BLaER1 treated with 17β-estradiol and CSF1 and Interleukin-3, amounts not matched to agents 10 nM and 100 nM (cell line): Measurements from ENCODE around the gene ANKFY1.
A peak's percentile ranks its signal among the peaks of the same experiment; 100 is the strongest.

Source experiments
- H3K27ac ChIP-seq, 11 experiments: shearing (Covaris generic); formaldehyde crosslinking; 2 replicates each; pipeline ENCODE4 v1.8.1; 2022
- H3K27me3 ChIP-seq, 11 experiments: shearing (Covaris generic); formaldehyde crosslinking; 2 replicates each; pipeline ENCODE4 v1.8.1; 2022
- H3K36me3 ChIP-seq, 11 experiments: shearing (Covaris generic); formaldehyde crosslinking; 2 replicates each; pipeline ENCODE4 v1.8.1; 2022
- H3K4me1 ChIP-seq, 10 experiments: shearing (Covaris generic); formaldehyde crosslinking; 2 replicates each; pipeline ENCODE4 v1.8.1; 2022
- H3K4me2 ChIP-seq, 11 experiments: shearing (Covaris generic); formaldehyde crosslinking; 2 replicates each; pipeline ENCODE4 v1.8.1; 2022
- H3K4me3 ChIP-seq, 10 experiments: shearing (Covaris generic); formaldehyde crosslinking; 2 replicates each; pipeline ENCODE4 v1.8.1; 2022
- H3K9ac ChIP-seq, 11 experiments: shearing (Covaris generic); formaldehyde crosslinking; 2 replicates each; pipeline ENCODE4 v1.8.1; 2022
- H3K9me3 ChIP-seq, 11 experiments: shearing (Covaris generic); formaldehyde crosslinking; replicated peaks in 1 of 11; 2 replicates each; pipeline ENCODE4 v1.8.1; 2022
- H4K20me1 ChIP-seq, 11 experiments: shearing (Covaris generic); formaldehyde crosslinking; 2 replicates each; pipeline ENCODE4 v1.8.1; 2022
- Cebpa-rat ChIP-seq, 11 experiments: shearing (Covaris generic); IDR thresholded peaks; 2 replicates each; pipeline ENCODE4 v1.8.1; 2022

The ANKFY1 gene

DNA sequence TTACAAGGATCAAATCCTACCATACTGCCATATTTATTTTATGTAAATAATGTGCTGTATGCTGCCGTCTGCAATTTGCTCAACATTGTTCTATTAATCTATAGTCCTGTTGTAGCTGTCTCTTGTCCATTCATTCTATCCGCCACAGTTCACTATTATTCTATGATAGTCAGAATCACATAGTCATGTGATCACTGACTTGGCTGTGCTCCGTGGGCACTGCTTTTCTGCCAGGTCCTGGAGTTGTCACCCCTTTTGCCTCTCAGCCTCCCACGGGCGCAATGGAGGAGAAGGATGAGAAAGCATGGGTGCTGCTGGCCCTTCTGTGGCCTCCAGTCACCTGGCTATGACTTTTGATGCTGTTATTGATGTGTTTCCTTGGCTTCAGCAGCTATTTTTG is 37.3 kb upstream of the ANKFY1 start:
- Histone ChIP-seq H3K4me2 (no peak overlapping the region), H3K27ac (no peak overlapping the region), H3K27me3 (no peaks in the 10 kb centered on the region), H3K9me3 (no peaks in the 10 kb centered on the region), H3K9ac (no peak overlapping the region), H3K4me3 (no peak overlapping the region), H3K36me3 (peaks cover 49 to 97% (median 72%) of the 10 kb centered on the region in 11 experiments), H4K20me1 (peaks cover 40 to 100% (median 91%) of the 10 kb centered on the region in 11 experiments; a peak in 21 of 22 replicates), H3K4me1 (no peaks in the 10 kb centered on the region)
- TF ChIP-seq Cebpa-rat (IDR thresholded peaks at IDR 0.05) = no peak

DNA sequence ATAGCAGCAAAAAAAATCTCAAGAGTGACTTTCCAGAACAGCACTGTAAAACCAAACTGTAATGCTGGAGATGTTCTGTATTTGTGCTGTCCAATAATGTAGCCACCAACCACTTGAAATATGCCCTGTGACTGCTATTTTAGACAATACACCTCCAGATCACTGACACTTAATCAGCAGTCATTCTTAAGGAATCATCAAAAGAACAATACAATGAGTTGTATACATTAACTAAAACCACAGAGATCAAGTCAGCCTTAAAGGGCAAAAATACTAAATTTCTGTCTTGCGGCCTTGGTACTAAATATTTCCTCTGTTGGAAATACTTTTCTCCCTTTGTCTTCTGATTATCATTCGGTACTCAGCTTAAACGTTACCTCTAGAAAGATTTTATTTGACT is 33.6 kb upstream of the ANKFY1 start:
- TF ChIP-seq Cebpa-rat (IDR thresholded peaks at IDR 0.05) = no peak
- Histone ChIP-seq H3K4me3 (no peak overlapping the region), H3K4me2 (no peak overlapping the region), H3K9me3 (no peaks in the 10 kb centered on the region), H3K27ac (no peak overlapping the region), H4K20me1 (peaks cover 40 to 100% (median 86%) of the 10 kb centered on the region in 11 experiments; a peak in 21 of 22 replicates), H3K27me3 (no peaks in the 10 kb centered on the region), H3K36me3 (peaks cover 44 to 98% (median 76%) of the 10 kb centered on the region in 11 experiments), H3K9ac (no peak overlapping the region), H3K4me1 (peaks cover 0 to 6% (median 0%) of the 10 kb centered on the region in 10 experiments; a peak in 1 of 20 replicates)

DNA sequence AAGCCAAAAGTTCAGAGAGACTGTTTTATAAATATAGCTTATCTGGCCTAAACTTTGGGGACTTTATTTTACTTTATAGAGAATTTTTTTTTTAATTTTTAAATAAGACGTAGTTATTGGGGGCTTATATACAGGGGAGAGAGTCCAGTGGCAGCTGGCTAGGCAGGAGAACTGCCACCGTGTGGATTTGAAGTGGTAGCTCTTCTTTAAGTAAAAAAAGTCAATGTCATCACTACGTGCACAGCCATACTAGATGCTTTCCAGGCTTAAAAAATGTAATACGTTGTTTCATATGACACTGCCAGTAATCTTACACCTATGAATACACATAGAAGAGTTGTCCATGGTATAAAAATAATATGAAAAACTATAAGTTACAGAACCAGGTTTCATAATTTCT is 31.9 kb upstream of the ANKFY1 start:
- TF ChIP-seq Cebpa-rat (IDR thresholded peaks at IDR 0.05) = no peak
- Histone ChIP-seq H4K20me1 (peaks cover 36 to 98% (median 84%) of the 10 kb centered on the region in 11 experiments; a peak in 21 of 22 replicates), H3K9ac (no peak overlapping the region), H3K4me3 (no peak overlapping the region), H3K9me3 (no peaks in the 10 kb centered on the region), H3K27ac (no peak overlapping the region), H3K4me1 (peaks cover 0 to 6% (median 0%) of the 10 kb centered on the region in 10 experiments; a peak in 1 of 20 replicates), H3K27me3 (no peaks in the 10 kb centered on the region), H3K36me3 (peaks cover 42 to 98% (median 75%) of the 10 kb centered on the region in 11 experiments), H3K4me2 (no peak overlapping the region)

DNA sequence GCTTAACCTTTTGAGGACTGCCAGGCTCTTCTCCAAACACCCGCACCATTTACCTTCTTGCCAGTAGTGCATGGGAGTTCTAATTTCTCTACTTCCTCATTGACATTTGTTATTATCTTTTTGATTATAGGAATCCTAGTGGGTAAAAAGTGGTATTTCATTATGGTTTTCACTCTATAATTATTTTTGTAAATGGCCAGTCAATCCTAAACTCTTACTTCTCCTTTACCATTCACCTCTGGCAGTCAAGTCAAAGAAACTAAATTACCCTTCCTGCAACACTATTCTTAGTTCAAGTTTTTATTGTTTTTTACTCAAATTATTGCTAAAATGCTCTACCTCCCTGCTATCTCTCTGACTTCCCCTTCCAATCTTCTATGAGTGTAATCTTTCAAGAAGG is 29.8 kb upstream of the ANKFY1 start:
- Histone ChIP-seq H4K20me1 (peaks cover 36 to 93% (median 77%) of the 10 kb centered on the region in 11 experiments; a peak in 21 of 22 replicates), H3K27ac (no peak overlapping the region), H3K4me1 (peaks cover 0 to 6% (median 0%) of the 10 kb centered on the region in 10 experiments; a peak in 1 of 20 replicates), H3K4me2 (no peak overlapping the region; a peak in 1 of 22 replicates), H3K9me3 (no peaks in the 10 kb centered on the region), H3K27me3 (no peaks in the 10 kb centered on the region), H3K9ac (no peak overlapping the region), H3K36me3 (peaks cover 55 to 100% (median 75%) of the 10 kb centered on the region in 11 experiments), H3K4me3 (no peak overlapping the region)
- TF ChIP-seq Cebpa-rat (IDR thresholded peaks at IDR 0.05) = no peak

DNA sequence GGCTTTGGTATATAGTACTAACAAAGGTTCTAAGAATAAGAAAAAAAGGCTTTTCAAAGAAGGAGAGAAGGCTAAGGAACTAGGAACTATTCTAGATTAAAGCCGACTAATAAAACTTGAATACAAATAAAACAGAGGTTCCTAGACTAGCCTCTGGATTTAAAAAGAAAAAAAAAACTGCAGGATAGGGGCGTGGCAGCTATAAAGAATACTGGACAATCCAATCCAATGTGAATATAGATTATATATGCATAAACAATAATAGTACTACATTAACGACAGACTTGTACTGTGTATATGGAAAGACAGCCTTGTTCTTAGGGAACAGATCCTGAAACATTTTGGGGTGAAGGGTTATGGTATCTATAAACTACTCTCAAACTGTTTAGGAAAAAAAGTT is 23.9 kb upstream of the ANKFY1 start:
- no peaks in the 10 kb centered on the region for H3K9me3 ChIP-seq
- H3K4me2 ChIP-seq = no peak overlapping the region
- no peak overlapping the region for H3K27ac ChIP-seq
- no peak for TF ChIP-seq Cebpa-rat (IDR thresholded peaks at IDR 0.05)
- H3K27me3 ChIP-seq = no peaks in the 10 kb centered on the region
- no peak overlapping the region for H3K9ac ChIP-seq
- peaks cover 0 to 8% (median 0%) of the 10 kb centered on the region in 10 experiments; a peak in 1 of 20 replicates for H3K4me1 ChIP-seq
- peaks cover 5 to 78% (median 47%) of the 10 kb centered on the region in 11 experiments; a peak in 20 of 22 replicates for H4K20me1 ChIP-seq
- H3K4me3 ChIP-seq = no peak overlapping the region
- peaks cover 70 to 100% (median 94%) of the 10 kb centered on the region in 11 experiments for H3K36me3 ChIP-seq

DNA sequence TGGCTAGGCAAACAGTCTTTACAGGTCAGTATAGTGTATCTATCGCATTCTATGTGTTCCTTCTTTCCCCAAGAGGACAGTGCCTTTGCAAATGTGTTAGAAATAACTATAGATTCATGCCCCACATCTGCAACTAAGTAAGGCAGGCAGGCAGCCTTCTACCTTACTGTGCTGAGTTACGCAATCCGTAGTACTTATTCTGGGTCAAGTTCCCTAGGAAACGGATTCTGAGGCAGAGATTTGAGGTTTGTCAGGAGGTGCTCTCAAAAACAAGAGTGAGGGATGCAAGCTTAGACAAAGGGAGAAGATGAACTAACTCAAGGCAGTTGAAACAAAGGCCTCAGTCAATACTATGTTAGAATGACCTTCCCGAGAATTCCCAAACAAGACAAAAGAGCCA is 12.7 kb upstream of the ANKFY1 start:
- Histone ChIP-seq H3K36me3 (peaks cover 81 to 97% (median 92%) of the 10 kb centered on the region in 11 experiments), H3K4me1 (peaks cover 0 to 17% (median 10%) of the 10 kb centered on the region in 10 experiments; a peak in 11 of 20 replicates), H3K9me3 (no peaks in the 10 kb centered on the region), H3K4me3 (no peak overlapping the region), H3K4me2 (peak overlapping the region in 5 of 11 experiments; percentile 13 to 57 (median 46); a peak in 10 of 22 replicates), H4K20me1 (peaks cover 11 to 93% (median 62%) of the 10 kb centered on the region in 11 experiments; a peak in 20 of 22 replicates), H3K27ac (no peak overlapping the region), H3K9ac (no peak overlapping the region), H3K27me3 (no peaks in the 10 kb centered on the region)
- peak in 10 of 11 experiments; percentile 37 to 89 (median 54); a peak in 14 of 22 replicates for TF ChIP-seq Cebpa-rat (IDR thresholded peaks at IDR 0.05)

DNA sequence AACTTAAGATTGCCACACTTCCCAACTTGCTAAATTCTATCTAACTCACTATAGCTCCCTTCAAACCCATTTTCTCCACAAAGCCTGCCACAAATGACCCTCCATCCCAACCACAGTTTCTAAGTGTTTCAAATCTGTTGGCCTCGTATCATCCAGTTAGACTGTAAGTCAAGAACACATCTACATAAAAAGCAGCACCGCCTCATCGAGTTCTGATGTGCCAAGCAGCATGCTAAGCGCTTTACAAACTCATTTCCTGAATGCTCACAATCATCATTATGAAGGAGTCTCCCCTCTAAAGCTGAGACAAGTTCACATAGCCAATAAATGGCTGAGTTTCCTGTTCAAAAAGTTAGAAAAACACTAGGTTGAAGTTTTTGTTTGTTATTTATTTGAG is 9.2 kb upstream of the ANKFY1 start:
- TF ChIP-seq Cebpa-rat (IDR thresholded peaks at IDR 0.05) = no peak
- H3K36me3 ChIP-seq = peaks cover 81 to 96% (median 90%) of the 10 kb centered on the region in 11 experiments
- H3K4me2 ChIP-seq = no peak overlapping the region
- peaks cover 11 to 78% (median 44%) of the 10 kb centered on the region in 11 experiments; a peak in 20 of 22 replicates for H4K20me1 ChIP-seq
- no peaks in the 10 kb centered on the region for H3K27me3 ChIP-seq
- H3K27ac ChIP-seq = no peak overlapping the region
- peaks cover 0 to 24% (median 17%) of the 10 kb centered on the region in 10 experiments; a peak in 16 of 20 replicates for H3K4me1 ChIP-seq
- no peak overlapping the region for H3K9ac ChIP-seq
- H3K4me3 ChIP-seq = no peak overlapping the region
- H3K9me3 ChIP-seq = peaks cover 0 to 11% (median 0%) of the 10 kb centered on the region in 11 experiments; a peak in 5 of 22 replicates

DNA sequence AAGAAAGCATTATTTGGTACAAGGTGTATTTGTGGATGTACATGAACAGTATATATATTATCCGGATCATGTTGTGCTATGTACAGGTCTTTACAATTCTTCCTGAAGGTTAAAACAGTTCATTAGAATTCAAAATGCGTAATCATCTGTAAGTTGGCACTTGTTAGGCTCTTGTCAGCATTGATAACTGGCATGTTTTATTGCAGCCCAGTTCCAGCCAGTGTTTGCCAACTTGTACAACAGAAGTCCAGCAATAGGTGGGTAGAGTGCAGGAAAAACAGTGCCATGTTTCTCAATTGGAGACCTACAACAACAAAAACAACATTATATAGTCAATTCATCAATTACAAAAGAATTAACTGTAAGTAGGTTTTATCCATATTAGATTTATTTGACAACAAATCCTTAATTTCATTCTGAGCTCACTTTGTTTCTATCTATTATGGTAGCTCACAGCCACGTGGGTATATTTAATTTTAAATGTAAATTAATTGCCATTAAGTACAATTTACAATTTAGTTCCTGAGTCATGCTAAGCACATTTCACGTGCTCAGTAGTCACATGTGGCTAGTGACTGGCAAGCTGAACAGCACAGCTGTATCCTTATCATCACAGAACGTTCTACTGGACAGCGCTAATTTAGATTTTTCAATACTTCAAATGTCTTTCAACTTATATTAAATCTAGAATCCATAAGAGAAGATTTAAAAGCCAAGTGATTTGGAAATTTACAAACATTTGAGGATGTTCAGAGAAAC is 8.6 kb upstream of the ANKFY1 start:
- H3K4me3 ChIP-seq = no peak overlapping the region
- H3K4me1 ChIP-seq = peaks cover 0 to 28% (median 19%) of the 10 kb centered on the region in 10 experiments; a peak in 16 of 20 replicates
- H3K27me3 ChIP-seq = no peaks in the 10 kb centered on the region
- TF ChIP-seq Cebpa-rat (IDR thresholded peaks at IDR 0.05) = no peak
- peaks cover 0 to 11% (median 0%) of the 10 kb centered on the region in 11 experiments; a peak in 5 of 22 replicates for H3K9me3 ChIP-seq
- no peak overlapping the region for H3K4me2 ChIP-seq
- peaks cover 81 to 96% (median 90%) of the 10 kb centered on the region in 11 experiments for H3K36me3 ChIP-seq
- H4K20me1 ChIP-seq = peaks cover 11 to 78% (median 44%) of the 10 kb centered on the region in 11 experiments; a peak in 20 of 22 replicates
- no peak overlapping the region for H3K27ac ChIP-seq
- H3K9ac ChIP-seq = no peak overlapping the region

DNA sequence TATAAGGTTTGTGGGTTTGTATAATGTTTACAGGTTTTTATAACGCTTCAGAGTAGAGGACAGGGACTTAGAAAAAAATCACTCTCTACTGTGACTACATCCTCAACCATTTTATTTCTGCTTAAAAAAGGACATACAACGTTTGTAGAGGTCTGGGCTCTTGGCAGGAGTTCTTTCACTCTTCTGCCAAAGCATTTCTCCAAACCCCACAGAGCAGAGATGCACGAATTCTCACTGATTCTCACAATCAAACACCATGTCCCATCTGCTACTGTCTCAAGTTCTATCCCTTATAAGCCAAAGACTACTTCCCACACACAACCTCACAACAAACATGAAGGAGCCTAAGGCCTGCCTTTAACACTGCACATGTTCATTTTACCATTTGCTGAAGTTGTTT is 7.0 kb upstream of the ANKFY1 start:
- Histone ChIP-seq H3K9ac (no peak overlapping the region), H3K27ac (no peak overlapping the region), H3K36me3 (peaks cover 72 to 86% (median 78%) of the 10 kb centered on the region in 11 experiments), H3K27me3 (no peaks in the 10 kb centered on the region), H3K4me1 (peaks cover 0 to 21% (median 10%) of the 10 kb centered on the region in 10 experiments; a peak in 12 of 20 replicates), H4K20me1 (peaks cover 9 to 64% (median 28%) of the 10 kb centered on the region in 11 experiments; a peak in 19 of 22 replicates), H3K9me3 (peaks cover 0 to 11% (median 0%) of the 10 kb centered on the region in 11 experiments; a peak in 5 of 22 replicates), H3K4me3 (no peak overlapping the region), H3K4me2 (no peak overlapping the region)
- no peak for TF ChIP-seq Cebpa-rat (IDR thresholded peaks at IDR 0.05)
